OCI-LY1 (cell line): ENCODE measurements around the gene DOCK4.

Experiments used
- H2AFZ ChIP-seq: fragments of 200-600 bp; sonication (generic), shearing (Covaris generic); 2 replicates; pipeline ENCODE4 v1.6.0; 2014; ENCODE audit warnings: antibody characterized with exemption, mild to moderate bottlenecking, low read length
- H3F3A ChIP-seq: fragments of 200-600 bp; sonication (generic), shearing (Covaris generic); 2 replicates; pipeline ENCODE4 v1.6.0; 2014; ENCODE audit warnings: mild to moderate bottlenecking, antibody characterized with exemption, low read length, moderate library complexity; ENCODE audit not compliant: insufficient read depth
- H3K27ac ChIP-seq: fragments of 200-600 bp; sonication (generic); 2 replicates; pipeline ENCODE4 v1.5.1; 2014; ENCODE audit warnings: low read length, mixed run types, mild to moderate bottlenecking, low read depth; ENCODE audit not compliant: poor library complexity, severe bottlenecking
- H3K27me3 ChIP-seq: fragments of 200-600 bp; sonication (generic); 2 replicates; pipeline ENCODE4 v1.6.0; 2014; ENCODE audit warnings: antibody characterized with exemption, mild to moderate bottlenecking, low read length, moderate library complexity; ENCODE audit not compliant: insufficient read depth
- H3K36me3 ChIP-seq: fragments of 200-600 bp; sonication (generic); 2 replicates; pipeline ENCODE4 v1.6.1; 2014; ENCODE audit warnings: mild to moderate bottlenecking, antibody characterized with exemption, low read length, moderate library complexity, mixed read lengths; ENCODE audit not compliant: insufficient read depth
- H3K4me1 ChIP-seq: fragments of 200-600 bp; sonication (generic); 2 replicates; pipeline ENCODE4 v1.5.1; 2014; ENCODE audit warnings: mild to moderate bottlenecking, low read length, moderate library complexity; ENCODE audit not compliant: insufficient read depth, severe bottlenecking
- H3K4me2 ChIP-seq: fragments of 200-600 bp; sonication (generic), shearing (Covaris generic); 2 replicates; pipeline ENCODE4 v1.6.1; 2014; ENCODE audit warnings: low read length
- H3K4me3 ChIP-seq: fragments of 200-600 bp; sonication (generic); 2 replicates; pipeline ENCODE4 v1.5.1; 2014; ENCODE audit warnings: low read length, low read depth, mild to moderate bottlenecking, mixed read lengths; ENCODE audit not compliant: poor library complexity, severe bottlenecking
- H3K79me2 ChIP-seq: fragments of 200-600 bp; shearing (Covaris generic); 2 replicates; pipeline ENCODE4 v1.6.1; 2016; ENCODE audit warnings: mixed run types, low read length, mixed read lengths; ENCODE audit not compliant: insufficient read depth
- H3K9ac ChIP-seq: fragments of 200-600 bp; sonication (generic), shearing (Covaris generic); 2 replicates; pipeline ENCODE4 v1.6.1; 2014; ENCODE audit warnings: mild to moderate bottlenecking, low read length, mixed read lengths
- H3K9me2 ChIP-seq: fragments of 200-600 bp; sonication (generic), shearing (Covaris generic); 2 replicates; pipeline ENCODE4 v1.6.1; 2014; ENCODE audit warnings: low read depth, mild to moderate bottlenecking, low read length, mixed read lengths
- H3K9me3 ChIP-seq: fragments of 200-600 bp; shearing (Covaris generic); 2 replicates; pipeline ENCODE4 v1.6.1; 2014; ENCODE audit warnings: low read length, mixed read lengths
- H4K20me1 ChIP-seq: fragments of 200-600 bp; sonication (generic), shearing (Covaris generic); 2 replicates; pipeline ENCODE4 v1.6.0; 2016; ENCODE audit warnings: mild to moderate bottlenecking, low read length; ENCODE audit not compliant: insufficient read depth
- CTCF ChIP-seq: fragments of 200-600 bp; sonication (generic), shearing (Covaris generic); IDR thresholded peaks from 2 replicates; pipeline ENCODE4 v1.5.1; 2017; ENCODE audit warnings: mild to moderate bottlenecking, antibody characterized with exemption, low read length, moderate library complexity, mixed read lengths
- EZH2 ChIP-seq: fragments of 200-600 bp; sonication (generic), shearing (Covaris generic); IDR thresholded peaks from 2 replicates; pipeline ENCODE4 v1.8.0; 2017; ENCODE audit warnings: borderline replicate concordance, mixed run types, mild to moderate bottlenecking, antibody characterized with exemption, low read length, moderate library complexity, mixed read lengths

Gene DOCK4

DNA sequence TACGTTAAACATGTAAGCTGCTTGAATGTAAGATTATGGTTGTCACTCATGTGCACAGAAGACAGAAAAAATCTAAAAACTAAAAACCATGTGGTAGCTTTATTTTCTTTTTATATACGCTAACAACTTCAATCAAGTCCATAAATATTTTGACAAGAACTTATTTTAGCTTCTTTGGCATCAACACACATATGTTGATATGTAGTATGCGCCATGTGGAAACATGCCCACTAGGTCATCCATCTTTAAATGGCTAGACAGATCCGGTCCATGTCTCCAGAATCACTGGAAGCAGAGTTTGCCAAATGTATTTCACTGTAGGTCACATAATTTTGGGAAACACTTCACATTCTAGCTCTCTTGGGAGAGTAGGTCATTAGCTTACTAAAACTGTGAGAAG is 382.4 kb downstream of the DOCK4 start:
- Histone ChIP-seq H3K9me3 (no peaks in the 10 kb centered on the region), H4K20me1 (no peaks in the 10 kb centered on the region), H3K4me3 (no peak overlapping the region), H2AFZ (no peak overlapping the region), H3K9me2 (no peaks in the 10 kb centered on the region), H3F3A (no peaks in the 10 kb centered on the region), H3K27me3 (no peaks in the 10 kb centered on the region), H3K79me2 (no peaks in the 10 kb centered on the region), H3K27ac (no peak overlapping the region), H3K4me2 (no peak overlapping the region), H3K9ac (no peak overlapping the region), H3K36me3 (no peaks in the 10 kb centered on the region), H3K4me1 (no peaks in the 10 kb centered on the region)
- TF ChIP-seq EZH2 (no peak), CTCF (no peak)

DNA sequence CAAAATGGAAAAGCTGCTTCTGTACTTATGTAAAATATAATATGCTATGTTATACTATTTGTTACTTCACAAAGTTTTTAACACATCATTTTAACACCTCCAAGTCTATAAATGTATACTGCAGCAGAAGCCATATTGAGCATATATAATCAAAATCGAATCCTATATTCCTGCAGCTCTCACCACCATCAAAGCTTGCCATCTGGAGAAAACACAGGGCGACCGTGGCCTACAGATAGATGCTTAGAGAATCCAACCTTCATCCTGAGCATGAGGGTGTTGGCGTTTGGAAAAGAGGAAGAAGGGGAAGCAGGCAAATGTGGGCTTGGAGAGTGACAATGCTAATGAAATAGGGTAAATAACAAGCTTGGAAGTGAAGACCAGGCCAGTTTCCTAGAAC is 385.2 kb downstream of the DOCK4 start:
- Histone ChIP-seq H3K4me3 (no peak overlapping the region), H3K27ac (no peak overlapping the region), H2AFZ (no peak overlapping the region), H3K79me2 (no peaks in the 10 kb centered on the region), H3K9ac (no peak overlapping the region), H3K9me2 (no peaks in the 10 kb centered on the region), H4K20me1 (no peaks in the 10 kb centered on the region), H3K36me3 (no peaks in the 10 kb centered on the region), H3K27me3 (no peaks in the 10 kb centered on the region), H3F3A (no peaks in the 10 kb centered on the region), H3K9me3 (no peaks in the 10 kb centered on the region), H3K4me2 (no peak overlapping the region), H3K4me1 (no peaks in the 10 kb centered on the region)
- TF ChIP-seq EZH2 (no peak), CTCF (no peak)

GRCh38 chr7:111820621-111821020 is 385.6 kb downstream of the DOCK4 start:
- H2AFZ ChIP-seq, result no peak overlapping the region
- TF ChIP-seq EZH2, result no peak
- TF ChIP-seq CTCF, result no peak
- H3K27ac ChIP-seq, result no peak overlapping the region
- no peak overlapping the region for H3K4me3 ChIP-seq
- no peaks in the 10 kb centered on the region for H3K9me2 ChIP-seq
- H3K4me1 ChIP-seq, result no peaks in the 10 kb centered on the region
- no peak overlapping the region for H3K9ac ChIP-seq
- no peaks in the 10 kb centered on the region for H3F3A ChIP-seq
- H3K27me3 ChIP-seq, result no peaks in the 10 kb centered on the region
- no peaks in the 10 kb centered on the region for H4K20me1 ChIP-seq
- no peaks in the 10 kb centered on the region for H3K79me2 ChIP-seq
- no peaks in the 10 kb centered on the region for H3K36me3 ChIP-seq
- no peaks in the 10 kb centered on the region for H3K9me3 ChIP-seq
- no peak overlapping the region for H3K4me2 ChIP-seq
